GOT3 (cell line): ENCODE results near the gene PDE4D.

Experiments
- DNase-seq: peaks from one replicate; lab custom pipeline; 2025; ENCODE audit warnings: mixed read lengths; lab: John Stamatoyannopoulos, UW

PDE4D gene

DNA sequence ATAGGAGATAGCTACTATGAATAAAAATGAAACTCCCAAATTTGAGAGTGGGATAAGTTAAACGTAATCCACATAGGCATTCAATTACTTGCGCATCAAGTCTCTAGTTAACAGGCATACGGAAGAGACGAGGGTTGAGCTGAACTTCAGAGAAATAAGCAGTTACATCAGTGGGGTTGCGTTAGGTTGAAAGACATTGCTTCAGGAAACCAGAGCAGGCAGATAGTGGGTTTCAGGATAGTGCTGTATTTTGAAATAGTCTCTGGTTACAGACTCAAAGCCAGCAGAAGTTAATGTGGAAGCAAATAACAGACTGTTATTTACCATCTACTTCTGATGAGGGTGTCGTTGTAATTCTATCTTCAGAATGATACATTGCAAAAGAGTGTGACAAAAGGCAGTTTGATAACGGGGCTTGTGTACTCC is 533.4 kb downstream of the PDE4D start:
- DNase-seq, result no peak

DNA sequence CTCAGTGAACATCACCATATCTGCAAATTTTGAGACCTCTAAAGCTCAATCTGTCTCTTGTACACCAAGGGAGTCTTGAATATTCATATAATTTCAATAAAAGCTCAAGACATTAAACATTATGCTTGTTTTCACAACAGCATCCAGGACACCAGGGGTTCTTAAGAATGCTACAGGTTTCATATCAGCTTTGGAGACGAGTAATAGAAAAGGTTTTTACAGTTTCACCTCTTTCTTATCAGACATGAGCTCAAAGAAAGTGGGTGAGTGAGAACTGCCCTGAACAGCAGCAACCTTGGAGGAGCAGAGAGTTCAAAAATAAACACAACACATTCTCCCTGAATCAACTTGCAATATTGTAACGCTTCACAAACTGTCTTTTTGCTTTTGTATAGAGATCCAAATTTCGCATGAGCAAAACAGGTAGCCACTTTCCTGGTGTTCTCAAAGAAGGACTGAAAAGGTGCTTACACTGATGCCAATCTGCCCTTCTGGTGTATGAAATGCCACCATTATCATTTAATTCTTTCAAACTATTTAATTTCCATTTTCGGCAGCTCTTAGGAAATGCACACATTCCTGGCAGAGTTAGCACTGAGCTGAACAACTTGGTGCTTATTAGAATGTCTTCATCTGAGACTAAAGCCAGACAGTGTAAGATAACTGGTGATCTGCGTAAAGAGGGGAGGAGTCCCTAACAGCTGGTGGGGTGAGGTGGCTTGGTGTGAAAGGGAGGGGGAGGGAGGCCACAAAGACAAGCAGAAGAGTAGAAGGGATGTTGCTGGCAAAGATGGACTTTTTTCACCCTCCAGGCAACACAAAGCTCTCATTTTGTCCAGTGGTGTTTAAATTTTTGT is 535.3 kb downstream of the PDE4D start:
- DNase-seq, result no peak

DNA sequence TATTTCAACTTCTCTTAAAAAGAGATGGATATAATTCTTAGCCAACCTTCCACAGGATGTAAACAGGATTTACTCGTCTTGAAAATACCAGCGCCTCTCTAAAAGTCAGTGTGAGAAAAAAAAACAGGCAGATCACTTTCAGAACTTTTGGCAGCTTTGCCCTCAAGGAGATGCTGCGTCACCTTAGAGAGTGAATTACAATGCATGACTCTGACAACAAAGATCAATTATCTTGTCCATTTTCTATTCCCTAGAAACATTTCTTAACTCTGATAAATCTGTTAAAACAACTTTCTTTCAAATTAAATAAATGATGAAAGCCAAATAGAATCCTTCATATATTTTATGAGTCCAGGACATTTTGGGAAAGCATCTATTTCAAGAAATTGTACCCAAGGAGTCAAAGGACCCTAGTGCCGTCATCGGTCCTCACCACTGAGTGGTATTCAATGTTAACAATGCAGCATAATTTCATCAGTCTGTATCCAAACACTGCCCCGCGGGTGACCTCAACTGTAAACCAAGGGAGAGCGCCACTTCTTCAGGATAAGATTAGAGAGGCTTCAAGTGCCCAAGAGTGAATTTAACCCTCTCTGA is 536.0 kb downstream of the PDE4D start:
- DNase-seq, result no peak

DNA sequence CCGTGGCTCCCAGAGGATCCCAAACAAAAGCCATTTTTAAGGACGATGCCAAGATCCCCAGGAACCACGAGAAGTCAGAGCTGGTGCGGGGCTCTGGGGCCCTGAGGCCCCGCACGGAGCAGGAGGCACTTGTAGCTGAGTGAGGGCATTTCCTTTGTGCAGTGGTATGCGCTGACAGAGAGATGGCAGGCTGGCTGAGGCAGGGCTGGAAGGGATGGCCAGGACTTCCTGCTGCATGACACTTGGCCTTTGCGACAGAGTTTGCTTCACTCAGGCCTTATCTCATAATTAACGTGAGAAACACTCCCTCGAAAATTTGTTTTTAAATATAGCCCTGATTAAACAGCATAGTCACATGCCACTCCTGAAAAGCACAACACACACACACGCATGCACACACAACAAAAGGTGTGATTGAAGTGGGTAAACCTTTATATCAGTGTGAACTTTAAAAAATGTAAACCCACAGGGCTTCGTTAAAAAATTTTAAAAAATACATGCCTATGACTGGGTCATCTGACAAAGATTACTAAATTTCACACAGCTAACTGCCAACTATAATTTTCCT is 536.6 kb downstream of the PDE4D start:
- DNase-seq, result no peak

DNA sequence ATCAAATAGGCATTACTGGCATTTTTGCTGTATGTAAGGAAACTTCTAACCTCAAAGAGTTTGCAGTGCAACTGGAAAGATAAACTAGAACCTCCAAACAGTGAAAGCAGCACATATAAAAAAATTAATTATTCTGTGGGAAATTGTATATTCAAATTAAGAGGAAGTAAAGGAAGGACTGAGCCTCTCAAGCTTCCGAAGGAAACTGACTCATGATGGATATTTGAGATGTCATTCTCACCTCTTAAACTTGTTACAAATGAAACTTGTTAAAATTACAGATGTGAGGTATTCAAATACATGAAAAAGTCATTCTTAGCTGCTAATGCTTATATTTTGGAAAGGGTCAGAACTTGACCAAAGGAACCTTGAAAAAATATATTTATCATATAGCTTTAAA is 538.7 kb downstream of the PDE4D start:
- DNase-seq, result no peak

DNA sequence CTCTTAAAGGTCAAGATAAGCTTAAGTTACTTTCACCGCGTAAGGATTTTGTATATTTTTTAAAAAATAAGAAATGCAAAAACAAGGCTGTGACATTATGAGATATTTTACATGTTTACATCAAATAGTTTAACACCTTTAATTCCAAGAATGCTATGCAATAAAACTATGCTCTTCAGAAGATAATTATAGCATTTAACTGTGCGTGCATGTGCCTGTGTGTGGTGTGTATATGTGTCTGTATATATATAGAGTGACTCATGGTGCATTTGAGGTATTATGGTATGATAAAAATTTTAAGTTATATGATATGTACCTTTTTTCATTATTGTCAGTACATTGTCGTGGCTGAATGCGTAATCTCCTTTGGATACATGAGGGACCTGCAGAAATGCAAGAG is 539.3 kb downstream of the PDE4D start:
- DNase-seq, result no peak

DNA sequence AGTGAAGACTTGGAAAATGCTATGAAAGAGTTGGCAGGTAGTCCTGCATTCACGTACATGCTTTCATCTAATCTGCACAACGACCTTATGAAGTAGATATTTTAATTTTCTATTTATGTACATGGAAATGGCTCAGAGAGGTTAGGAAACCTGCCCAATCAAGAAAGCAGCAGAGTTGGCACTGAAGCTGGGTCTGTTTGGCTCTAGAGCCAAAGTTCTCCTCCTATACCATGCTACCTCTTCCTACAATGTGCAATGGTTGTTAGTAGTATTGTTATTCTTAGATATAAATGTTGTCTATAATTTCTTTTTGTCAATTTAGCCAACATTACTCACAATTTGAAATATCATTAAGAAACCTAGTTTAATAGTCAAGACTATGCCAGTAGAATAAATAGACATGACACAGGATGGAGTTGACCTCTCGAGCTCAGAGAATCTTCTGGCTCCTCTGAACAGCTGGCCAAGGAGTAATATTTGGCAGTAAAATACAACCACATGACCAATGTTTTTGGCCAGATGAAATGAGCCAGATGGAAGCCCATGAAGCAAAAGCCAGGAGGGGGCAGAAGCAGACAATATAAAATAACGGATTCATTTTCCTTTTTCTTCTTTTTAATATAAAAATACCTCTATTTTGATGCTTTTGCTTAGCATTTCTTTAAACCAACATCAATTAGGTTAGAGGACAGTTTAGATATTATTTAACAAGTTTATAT is 542.3 kb downstream of the PDE4D start:
- no peak for DNase-seq

DNA sequence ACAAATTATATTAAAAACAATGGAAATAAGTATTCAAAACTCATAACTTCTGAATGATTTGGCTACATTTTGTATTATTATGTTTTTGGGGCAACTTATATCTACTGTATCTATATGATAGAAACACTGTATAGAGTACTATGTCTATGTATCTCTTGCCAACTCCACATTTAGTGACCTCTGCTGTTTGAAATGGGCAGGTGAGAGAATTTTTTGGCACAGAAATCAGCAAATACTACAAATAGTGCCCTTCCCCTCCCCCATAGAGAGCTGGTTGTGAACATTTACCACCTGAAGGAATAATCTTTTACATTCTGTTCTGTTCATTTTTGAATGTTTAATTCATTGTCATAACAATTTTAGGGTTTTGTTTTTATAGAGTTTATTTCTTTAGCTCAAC is 545.3 kb downstream of the PDE4D start:
- DNase-seq, result no peak

DNA sequence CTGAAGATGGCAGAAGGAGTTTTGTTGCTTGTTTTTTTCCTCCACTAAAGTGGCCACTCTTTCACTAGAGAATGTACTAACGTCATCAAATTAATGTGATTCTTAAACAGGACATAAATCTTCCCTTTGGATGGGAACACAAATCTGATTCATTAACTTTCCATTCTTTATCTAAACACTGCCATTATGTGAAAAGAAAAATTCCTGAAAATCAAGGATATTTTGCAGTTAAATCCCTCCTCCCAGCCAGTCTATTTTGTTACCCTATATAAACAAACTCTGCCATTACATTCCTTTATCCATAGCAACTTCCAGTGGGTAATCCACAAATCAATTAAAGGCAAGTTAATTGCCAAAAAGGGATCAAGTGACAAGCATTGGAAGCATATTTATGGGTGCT is 546.5 kb downstream of the PDE4D start:
- no peak for DNase-seq

DNA sequence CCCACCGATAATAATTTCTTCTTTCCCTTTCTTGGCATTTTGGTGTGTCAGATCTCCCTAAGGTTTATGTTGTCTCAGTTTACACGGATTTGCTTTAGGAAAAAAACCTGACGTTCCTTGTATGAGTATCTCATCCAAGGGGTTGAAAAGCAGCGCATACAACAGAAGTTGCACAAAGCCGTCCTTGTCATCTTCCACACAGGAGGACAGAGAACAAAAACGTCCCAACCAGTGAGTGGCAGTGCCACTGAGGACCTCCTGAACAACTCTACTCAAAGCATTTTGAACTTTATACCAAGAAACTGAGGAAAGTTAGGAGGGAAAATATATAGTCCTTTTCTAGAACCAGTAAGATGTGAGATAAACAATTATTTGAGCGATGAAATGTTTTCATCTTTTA is 547.0 kb downstream of the PDE4D start:
- DNase-seq, result no peak

DNA sequence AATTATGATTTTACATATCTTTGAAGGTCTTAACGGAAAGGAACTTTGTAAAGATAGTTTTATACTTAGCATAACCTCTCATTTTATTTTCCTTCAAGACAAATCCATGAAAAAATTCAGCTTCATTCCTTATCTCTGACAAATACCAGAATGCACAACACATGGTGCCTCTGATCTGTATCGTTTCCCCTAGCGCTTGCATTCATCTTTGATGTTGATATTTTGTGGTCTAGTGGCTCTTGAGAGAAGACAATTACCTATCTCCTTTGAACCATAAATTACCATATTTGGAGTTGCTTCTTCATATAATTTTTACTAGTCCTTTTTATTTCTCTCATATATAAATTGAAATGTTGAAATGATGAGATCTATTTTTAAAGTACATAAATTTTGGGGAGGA is 551.3 kb downstream of the PDE4D start:
- no peak for DNase-seq

DNA sequence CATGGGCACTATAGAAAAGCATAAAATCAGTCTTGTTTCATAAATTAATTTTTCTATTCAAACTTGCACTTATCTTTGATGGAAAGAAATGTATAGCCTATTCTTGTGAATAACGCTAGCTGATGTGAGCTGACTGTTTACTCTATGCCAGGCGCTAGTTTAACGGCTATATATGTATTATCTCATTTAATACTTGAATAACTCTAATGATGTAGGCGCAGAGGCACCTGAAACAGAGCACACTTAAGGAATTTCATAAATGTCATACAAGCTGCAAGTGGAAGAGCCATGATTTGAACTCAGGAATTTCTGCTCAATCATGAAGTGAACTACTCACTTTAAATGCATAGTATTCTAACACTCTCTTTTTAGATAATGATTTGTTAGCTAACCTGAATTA is 551.8 kb downstream of the PDE4D start:
- no peak for DNase-seq

DNA sequence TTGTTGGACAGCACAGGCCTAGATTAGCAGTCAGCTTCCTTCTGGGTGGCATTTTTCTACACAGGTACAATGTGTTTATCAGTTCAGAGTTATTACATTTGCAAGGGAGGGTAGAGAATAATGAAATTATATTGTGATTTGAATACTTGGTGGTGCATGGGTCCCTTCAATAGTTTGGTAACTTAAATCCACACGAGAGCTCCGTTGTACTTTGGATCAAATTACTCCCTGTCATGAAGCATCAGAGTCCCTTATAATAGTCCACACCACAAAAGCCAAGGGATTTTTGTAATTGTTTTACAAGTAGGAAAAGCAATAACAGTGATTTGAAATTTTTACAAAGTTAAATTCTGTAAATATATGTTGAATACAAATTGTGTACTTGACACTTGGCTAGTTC is 552.4 kb downstream of the PDE4D start:
- no peak for DNase-seq

DNA sequence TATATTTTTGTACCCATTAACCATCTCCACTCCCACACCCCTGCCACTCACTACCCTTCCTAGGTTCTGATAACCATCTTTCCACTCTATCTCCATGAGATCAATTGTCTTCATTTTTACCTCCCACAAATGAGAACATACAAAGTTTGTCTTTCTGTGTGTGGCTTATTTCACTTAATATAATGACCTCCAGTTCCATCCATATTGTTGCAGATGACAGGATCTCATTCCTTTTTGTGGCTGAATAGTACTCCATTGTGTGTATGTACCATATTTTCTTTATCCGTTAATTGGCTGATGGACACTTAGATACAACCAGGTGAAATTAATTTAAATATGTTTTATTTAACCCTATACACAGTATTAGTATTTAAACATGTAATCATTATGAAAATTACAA is 552.9 kb downstream of the PDE4D start:
- no peak for DNase-seq

DNA sequence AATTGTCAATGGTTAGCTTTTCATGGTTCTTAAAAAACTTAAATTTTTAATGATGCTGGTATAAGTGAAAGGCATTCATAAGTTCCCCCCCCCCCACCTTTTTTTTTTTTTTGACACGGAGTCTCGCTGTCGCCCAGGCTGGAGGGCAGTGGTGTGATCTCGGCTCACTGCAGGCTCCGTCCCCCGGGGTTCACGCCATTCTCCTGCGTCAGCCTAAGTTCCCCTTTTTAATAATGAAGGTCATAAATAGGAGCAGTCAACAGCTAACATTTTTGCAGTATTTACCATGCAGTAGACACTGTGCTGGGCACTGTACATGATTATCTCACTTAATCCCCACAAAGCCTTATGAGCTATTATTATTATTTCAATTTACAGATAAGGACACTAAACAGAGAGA is 556.3 kb downstream of the PDE4D start:
- no peak for DNase-seq

DNA sequence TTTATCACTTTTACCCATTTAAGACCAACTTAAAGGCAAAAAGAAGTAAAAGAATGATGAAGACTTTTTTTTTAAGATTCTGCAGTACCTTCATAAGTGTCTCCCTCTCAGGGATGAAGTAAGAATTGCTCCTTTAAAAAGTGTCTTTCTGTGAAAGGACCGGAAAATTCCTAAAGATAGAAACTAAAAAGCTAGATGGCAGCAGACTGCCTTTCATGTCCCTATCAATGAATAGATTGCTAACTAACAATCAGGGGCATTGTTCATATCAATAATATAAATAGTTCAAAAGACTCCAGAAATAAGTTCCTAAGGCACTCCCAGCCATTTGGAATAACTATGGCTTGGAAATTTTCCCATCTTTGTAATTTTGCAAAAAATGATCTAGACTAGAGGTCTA is 558.0 kb downstream of the PDE4D start:
- no peak for DNase-seq

DNA sequence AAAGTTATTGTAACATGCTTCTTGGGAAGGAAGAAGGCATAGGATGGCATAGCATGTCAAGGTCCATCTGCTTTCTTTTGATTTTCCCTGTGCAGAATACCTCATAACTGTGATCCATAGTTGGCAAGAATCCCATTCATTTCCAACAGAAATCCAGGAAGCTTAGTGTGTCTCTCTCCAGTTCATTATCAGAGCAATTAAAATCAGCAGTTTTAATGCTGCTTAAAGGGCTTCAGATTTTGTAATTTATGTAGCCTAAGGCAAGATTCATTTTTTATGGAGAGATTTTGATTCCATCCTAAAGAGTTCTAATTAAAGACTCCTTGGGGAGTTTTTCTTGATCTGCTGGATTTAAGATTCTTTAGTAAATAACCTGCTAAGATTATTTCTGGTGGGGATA is 560.1 kb downstream of the PDE4D start:
- DNase-seq, result no peak

DNA sequence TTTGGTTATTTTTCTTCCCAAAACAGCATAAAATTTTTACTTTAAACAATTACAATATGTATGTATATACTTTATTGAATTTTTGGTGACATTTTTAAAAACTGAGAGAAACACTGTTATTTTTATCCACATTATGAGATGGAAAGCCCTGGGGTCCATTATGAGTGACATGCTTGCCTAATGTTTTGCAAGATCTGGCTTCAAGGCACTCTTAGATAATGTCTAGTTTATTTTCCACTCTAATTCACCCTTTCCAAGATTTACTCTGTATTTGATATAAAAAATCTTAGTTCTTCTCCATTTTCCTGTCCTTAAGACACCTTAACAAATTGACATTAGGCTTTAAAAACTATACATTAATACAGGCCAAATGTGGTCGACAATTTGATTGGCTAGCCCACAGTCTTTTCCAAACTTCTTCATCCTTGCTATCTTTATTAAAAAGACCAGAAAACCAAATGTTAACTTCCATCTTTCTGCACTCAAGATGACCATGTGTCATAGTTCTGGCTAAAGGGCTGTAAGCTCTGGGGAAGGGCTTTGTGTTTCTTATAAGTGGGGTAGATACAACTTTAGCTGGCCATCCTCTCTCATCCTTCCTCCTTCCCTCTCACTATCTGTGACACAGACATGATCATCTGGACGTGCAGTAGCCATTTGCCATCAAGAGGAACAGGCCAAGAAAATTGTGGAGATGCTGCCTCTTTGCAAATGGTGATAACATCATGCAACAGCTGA is 561.1 kb downstream of the PDE4D start:
- DNase-seq, result no peak

DNA sequence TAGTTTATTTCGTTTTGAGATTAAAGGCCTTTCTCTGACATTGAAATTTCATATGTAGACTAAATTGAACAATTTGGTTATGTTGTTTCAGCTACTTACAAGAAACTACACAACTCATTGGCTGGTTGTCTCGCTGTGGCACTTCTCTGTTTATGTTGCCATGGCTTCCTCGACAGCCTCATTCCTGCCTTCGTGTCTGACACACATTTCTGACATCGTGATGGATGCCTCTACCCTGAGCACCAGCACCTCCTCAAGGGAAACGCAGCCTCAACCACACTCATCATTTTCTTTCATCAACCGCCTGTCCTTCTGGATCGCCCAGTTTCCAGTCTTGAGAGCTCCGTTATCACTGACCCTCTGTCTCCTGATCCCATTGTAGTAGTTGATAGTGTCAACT is 562.8 kb downstream of the PDE4D start:
- no peak for DNase-seq

DNA sequence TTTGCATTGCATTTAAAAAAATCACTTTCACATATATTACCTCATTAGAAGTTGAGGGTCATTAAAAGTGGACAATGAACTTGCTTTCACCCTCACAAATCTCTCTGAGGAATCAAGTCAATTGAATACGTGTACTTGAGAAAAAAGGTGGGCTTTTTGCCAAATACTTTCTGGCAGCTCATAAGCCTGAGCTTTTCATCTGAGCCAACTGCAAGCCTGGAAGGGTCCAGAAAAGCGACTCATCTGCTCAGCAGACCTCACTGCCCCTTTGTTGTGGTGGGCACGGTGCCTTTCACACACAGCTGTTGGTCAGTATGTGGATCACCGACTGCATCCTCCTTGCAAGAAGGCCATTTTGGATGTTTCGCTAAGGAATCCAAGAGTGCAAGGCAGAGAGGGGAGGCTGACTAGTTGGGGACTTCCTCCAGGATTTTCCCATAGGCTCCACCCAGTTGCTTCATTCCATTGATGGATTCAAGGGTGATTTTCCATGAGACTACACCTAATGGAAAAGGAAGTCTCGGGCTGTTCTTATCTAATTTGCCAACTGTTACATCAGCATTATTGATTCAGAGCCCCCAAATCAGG is 564.7 kb downstream of the PDE4D start:
- DNase-seq, result no peak

DNA sequence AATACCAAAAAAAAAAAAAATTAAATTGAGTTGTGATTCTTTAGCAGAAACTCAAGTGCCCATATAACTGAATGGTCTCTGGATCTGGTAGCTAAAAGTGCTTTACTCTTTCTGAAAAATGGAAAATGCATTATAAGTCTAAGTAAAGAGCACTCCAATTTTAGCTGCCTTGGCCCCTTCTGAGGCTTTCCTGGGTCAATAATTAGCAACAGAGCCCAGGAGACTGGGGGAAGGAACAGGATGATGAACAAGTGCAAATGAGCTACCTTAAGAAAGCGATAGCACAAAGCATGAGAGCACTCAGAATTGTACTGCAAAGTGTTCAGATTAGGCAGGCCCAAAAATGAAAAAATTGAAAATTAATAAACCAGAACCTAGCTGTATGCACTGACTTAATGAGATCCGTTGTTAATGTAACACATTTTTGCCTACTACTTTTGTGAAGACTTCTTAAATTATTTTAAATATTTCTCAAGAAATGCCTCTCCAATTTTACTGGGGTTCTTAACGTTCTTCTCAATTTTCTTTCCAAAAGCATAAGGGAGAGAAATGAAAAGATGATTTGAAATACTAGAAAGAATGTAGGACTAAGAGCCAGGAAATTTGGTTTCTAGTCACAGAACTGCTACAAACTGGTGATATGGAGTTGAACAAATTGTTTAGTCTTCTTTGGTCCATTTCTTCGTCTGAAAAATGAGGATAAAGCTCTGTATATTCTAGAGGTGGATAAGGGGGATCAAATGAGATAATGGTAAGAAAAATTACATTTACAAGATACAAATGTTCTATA is 566.1 kb downstream of the PDE4D start:
- no peak for DNase-seq
